Activated CD8-positive, alpha-beta memory T cell treated with anti-CD3 and anti-CD28 coated beads, Interleukin-2, amount 50 U/mL, for 1 hour (primary cell): ENCODE results near the gene DENND1A.
"Not testable (repeated sequence)": the region's sequence is repeated elsewhere in the genome, so short reads cannot be mapped to it uniquely, and the experiment has no call there.

Experiments
- DNase-seq: peaks from one replicate; pipeline ENCODE4 v3.0.0-alpha.2; 2020; ENCODE audit errors: extremely low read depth

The DENND1A gene

GRCh38 chr9:123432331-123433236 lies 497.3 kb downstream of the DENND1A start:
- DNase-seq, result no peak

DNA sequence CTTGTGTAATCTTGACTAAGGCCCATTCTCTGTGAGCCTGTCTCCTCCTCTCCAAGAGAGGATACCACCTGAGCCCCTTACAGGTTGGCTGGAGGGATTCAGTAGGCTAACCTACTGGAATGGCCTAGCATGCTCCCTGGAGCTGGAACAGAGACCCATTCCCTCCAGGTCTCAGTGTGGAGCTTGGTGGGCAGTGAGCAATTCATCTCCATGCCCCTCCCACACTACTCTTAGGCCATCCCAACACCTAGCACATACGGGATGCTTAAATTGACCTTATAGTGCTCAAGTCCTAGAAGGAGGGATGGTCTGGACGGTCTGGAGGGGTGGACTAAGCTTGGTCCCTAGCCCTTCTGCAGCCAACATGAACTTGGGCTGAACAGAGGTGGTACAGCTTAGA lies 498.3 kb downstream of the DENND1A start:
- no peak for DNase-seq

GRCh38 chr9:123428450-123428849 lies 501.5 kb downstream of the DENND1A start:
- DNase-seq, result not testable (repeated sequence)

GRCh38 chr9:123426406-123426805 lies 503.5 kb downstream of the DENND1A start:
- DNase-seq, result no peak

- no peak for DNase-seq
Measured at GRCh38 chr9:123425836-123426365, 504.0 kb downstream of the DENND1A start.

DNA sequence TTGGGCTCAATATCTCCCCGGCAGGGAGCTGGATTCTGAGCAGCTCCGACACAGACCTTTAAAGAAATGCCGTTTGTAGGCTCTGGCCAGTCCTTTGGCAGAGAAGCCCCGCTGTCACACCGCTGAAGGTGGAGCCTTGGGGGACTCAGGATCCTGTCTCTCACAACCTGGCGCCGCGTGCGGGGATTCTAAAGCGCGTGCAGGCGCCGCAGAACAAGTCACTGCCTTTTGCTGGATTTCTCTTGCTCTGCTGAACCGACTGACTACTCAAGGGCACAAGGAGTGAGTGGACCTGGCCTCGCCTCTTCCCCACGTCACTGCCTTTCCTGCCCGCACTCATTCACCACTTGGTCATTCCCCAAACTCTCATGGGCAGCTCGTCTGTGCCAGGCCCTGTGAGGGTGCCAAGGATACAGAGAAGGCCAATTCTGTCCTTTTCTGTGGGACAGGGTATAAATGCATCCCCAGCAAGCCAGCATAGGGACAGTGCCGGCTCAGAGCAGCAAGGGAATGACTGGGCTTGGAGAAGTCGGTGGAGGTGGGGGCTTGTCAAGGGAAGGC lies 504.6 kb downstream of the DENND1A start:
- no peak for DNase-seq

GRCh38 chr9:123424552-123425225 lies 505.2 kb downstream of the DENND1A start:
- DNase-seq, result no peak

DNA sequence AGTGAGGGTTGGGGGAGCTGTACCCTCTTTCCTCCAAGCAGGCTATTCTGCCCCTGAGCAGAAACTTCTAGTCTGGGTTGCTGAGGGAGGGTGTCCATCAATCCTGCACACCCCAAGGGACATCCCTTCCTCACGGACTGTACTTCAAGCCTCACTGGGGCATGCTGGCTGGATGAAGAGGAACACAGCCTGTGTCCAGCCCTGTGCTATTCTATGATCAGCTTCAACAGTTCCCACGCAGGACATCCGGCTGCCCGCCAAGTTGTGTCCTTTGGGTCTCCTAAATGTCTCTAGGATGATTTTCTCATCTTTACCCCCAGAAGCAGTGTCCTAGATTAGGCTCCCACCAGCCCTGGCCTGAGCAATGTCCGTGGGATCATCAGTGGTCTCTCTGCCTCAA lies 505.8 kb downstream of the DENND1A start:
- no peak for DNase-seq

GRCh38 chr9:123423311-123423640 lies 506.6 kb downstream of the DENND1A start:
- no peak for DNase-seq

GRCh38 chr9:123422635-123423310 lies 507.2 kb downstream of the DENND1A start:
- no peak for DNase-seq

- DNase-seq, result no peak
Measured at GRCh38 chr9:123421801-123422455, 508.0 kb downstream of the DENND1A start.

- DNase-seq, result no peak
Measured at GRCh38 chr9:123421186-123421585, 508.7 kb downstream of the DENND1A start.

- DNase-seq, result no peak
Measured at GRCh38 chr9:123420592-123421111, 509.3 kb downstream of the DENND1A start.

GRCh38 chr9:123419721-123420591 lies 510.0 kb downstream of the DENND1A start:
- DNase-seq, result no peak

- no peak for DNase-seq
Measured at GRCh38 chr9:123419091-123419490, 510.8 kb downstream of the DENND1A start.

DNA sequence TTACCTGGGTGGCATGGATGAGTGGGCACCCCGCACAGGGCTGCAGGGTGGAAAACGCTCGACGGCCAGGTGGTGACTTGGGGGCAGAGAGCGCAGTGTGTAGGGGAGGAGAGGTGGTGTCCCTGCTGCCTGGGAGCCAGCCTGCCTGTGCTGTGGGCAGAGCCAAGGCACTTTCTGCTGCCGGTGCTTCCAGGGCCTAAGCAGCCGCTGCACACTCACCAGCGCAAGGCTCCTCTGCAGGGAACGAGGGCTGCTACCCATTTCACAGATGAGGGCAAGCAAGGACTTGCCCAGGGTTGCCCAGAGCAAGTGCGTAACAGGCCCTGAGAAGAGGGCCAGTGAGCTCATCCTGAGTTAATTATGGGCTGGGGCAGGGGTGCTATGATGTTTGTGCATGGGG lies 511.4 kb downstream of the DENND1A start:
- DNase-seq, result no peak

- no peak for DNase-seq
Measured at GRCh38 chr9:123418052-123418430, 511.9 kb downstream of the DENND1A start.

- no peak for DNase-seq
Measured at GRCh38 chr9:123417289-123418051, 512.5 kb downstream of the DENND1A start.

DNA sequence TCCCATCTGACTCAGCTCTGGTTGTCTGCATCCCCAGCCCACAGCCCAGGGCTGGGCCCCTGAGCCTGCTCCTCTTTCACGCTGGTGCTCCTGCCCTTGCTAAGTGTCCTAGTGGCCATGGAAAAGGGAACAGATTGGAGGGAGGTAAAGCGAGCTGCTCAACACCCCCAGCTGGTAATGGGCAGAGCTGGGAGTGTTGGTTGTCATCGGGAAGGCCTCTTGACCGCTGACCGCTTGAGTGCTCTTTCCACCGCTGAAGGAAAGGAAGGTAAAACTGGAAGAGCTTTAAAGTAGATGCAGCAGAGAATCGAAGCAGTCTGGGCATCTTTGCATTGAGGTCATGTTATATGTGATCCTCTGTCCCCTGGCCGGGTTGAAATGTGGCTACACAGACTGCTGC lies 513.8 kb downstream of the DENND1A start:
- no peak for DNase-seq
